ENCODE results near the gene ZNF540. TPM values are rescaled to one million over a fixed set of nuclear protein-coding genes. Genes with fewer than 3 reads are reported as not detected.

Gene ZNF540
- total and polyA plus RNA-seq, 2 experiments from 2014 or later, result 1.7 to 1.9 TPM

DNA sequence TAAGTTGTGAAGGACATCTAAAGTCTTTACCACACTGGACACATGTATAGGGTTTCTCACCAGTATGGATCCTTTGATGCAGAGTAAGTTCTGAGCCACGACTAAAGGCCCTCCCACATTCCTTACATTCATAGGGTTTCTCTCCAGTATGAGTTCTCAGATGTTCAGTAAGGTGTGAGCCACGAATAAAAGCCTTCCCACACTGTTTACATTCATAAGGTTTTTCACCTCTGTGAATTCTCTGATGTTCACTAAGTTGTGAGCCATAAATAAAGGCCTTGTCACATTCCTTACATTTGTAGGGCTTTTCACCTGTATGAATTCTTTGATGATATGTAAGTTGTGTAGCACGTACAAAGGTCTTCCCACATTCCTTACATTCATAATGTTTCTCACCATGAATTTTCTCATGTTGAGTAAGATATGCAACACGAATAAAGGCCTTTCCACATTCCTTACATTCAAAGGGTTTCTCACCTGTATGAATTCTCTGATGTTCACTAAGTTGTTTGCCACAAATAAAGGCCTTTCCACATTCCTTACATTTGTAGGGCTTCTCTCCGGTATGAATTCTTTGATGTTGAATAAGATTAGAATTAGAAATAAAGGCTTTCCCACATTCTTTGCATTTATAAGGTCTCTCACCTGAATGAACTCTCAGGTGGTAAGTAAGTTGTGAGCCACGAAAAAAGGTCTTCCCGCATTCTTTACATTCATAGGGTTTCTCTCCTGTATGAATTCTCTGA, 29.9 kb upstream of the ZNF540 start:
- no peak overlapping the region for H3K27ac ChIP-seq
- TF ChIP-seq, protein P1, sequence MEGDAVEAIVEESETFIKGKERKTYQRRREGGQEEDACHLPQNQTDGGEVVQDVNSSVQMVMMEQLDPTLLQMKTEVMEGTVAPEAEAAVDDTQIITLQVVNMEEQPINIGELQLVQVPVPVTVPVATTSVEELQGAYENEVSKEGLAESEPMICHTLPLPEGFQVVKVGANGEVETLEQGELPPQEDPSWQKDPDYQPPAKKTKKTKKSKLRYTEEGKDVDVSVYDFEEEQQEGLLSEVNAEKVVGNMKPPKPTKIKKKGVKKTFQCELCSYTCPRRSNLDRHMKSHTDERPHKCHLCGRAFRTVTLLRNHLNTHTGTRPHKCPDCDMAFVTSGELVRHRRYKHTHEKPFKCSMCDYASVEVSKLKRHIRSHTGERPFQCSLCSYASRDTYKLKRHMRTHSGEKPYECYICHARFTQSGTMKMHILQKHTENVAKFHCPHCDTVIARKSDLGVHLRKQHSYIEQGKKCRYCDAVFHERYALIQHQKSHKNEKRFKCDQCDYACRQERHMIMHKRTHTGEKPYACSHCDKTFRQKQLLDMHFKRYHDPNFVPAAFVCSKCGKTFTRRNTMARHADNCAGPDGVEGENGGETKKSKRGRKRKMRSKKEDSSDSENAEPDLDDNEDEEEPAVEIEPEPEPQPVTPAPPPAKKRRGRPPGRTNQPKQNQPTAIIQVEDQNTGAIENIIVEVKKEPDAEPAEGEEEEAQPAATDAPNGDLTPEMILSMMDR (IDR thresholded peaks at IDR 0.05; ENCODE audit: poor library complexity), result no peak
- TF ChIP-seq EZH2phosphoT487 (IDR thresholded peaks at IDR 0.05; ENCODE audit: low read depth, severe bottlenecking, unreplicated experiment) (no peak), EZH2 (IDR thresholded peaks at IDR 0.05; ENCODE audit: borderline replicate concordance) (no peak)
- peaks cover 21% of the 10 kb centered on the region for H3K36me3 ChIP-seq (replicated peaks; ENCODE audit: insufficient read depth, low read depth)
- H2AFZ ChIP-seq, result no peak overlapping the region
- WGBS (ENCODE audit: low lambda C conversion rate, missing lambda C conversion rate), result 94% methylated on average over 7 of the region's 7 CpGs
- H3K4me3 ChIP-seq, result no peak overlapping the region
- no peaks in the 10 kb centered on the region for H3K27me3 ChIP-seq
- no peaks in the 10 kb centered on the region for H3K79me2 ChIP-seq
- no peaks in the 10 kb centered on the region for H3K9me2 ChIP-seq (replicated peaks; ENCODE audit: insufficient read depth)
- peaks cover 68% of the 10 kb centered on the region for H3K9me3 ChIP-seq (ENCODE audit: low read depth)
- H4K20me1 ChIP-seq (ENCODE audit: insufficient read depth, poor library complexity, severe bottlenecking), result no peaks in the 10 kb centered on the region
- no peak overlapping the region for H3K4me2 ChIP-seq
- no peak for DNase-seq (ENCODE audit: low spot score)
- no peaks in the 10 kb centered on the region for H3K4me1 ChIP-seq (ENCODE audit: insufficient read depth)

DNA sequence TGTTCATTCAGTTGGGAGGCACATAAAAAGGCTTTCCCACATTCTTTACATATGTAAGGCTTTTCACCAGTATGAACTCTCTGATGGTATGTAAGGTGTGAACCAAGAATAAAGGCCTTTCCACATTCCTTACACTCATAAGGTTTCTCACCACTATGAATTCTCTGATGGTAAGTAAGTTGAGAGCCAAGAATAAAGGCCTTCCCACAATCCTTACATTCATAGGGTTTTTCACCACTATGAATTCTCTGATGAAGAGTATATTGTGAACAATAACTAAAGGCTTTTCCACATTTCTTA, 29.4 kb upstream of the ZNF540 start:
- peaks cover 21% of the 10 kb centered on the region for H3K36me3 ChIP-seq (replicated peaks; ENCODE audit: insufficient read depth, low read depth)
- TF ChIP-seq, protein P1 (IDR thresholded peaks at IDR 0.05; ENCODE audit: poor library complexity), result no peak
- TF ChIP-seq EZH2phosphoT487 (IDR thresholded peaks at IDR 0.05; ENCODE audit: low read depth, severe bottlenecking, unreplicated experiment) (no peak), EZH2 (IDR thresholded peaks at IDR 0.05; ENCODE audit: borderline replicate concordance) (no peak)
- no peaks in the 10 kb centered on the region for H3K4me1 ChIP-seq (ENCODE audit: insufficient read depth)
- peaks cover 70% of the 10 kb centered on the region for H3K9me3 ChIP-seq (ENCODE audit: low read depth)
- no peak overlapping the region for H3K27ac ChIP-seq
- H3K4me3 ChIP-seq, result no peak overlapping the region
- DNase-seq (ENCODE audit: low spot score), result no peak
- no peak overlapping the region for H2AFZ ChIP-seq
- H3K9me2 ChIP-seq (replicated peaks; ENCODE audit: insufficient read depth), result no peaks in the 10 kb centered on the region
- H4K20me1 ChIP-seq (ENCODE audit: insufficient read depth, poor library complexity, severe bottlenecking), result no peaks in the 10 kb centered on the region
- H3K27me3 ChIP-seq, result no peaks in the 10 kb centered on the region
- no peak overlapping the region for H3K4me2 ChIP-seq
- no peaks in the 10 kb centered on the region for H3K79me2 ChIP-seq

DNA sequence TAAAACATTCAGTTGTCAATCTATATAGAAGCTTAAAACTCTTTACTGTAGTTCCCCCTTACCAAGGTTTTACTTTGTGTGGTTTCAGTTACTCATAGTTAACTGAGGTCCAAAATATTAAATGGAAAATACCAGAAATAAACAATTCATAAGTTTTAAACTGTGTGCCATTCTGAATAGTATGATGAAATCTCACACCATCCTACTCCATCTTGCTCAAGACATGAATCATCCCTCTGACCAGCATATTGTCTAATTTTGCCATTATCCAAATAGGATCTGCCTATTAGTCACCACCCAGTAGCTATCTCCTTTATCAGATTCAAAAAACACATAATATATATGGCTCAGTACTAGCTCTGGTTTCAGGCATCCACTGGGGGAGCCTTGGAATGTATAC, 22.5 kb upstream of the ZNF540 start:
- Histone ChIP-seq H3K9me3 (ENCODE audit: low read depth) (peaks cover 43% of the 10 kb centered on the region), H3K36me3 (replicated peaks; ENCODE audit: insufficient read depth, low read depth) (peaks cover 3% of the 10 kb centered on the region)

More for the DNA sequence above, 22.5 kb upstream of the ZNF540 start:
- Histone ChIP-seq H3K4me3 (no peak overlapping the region), H3K9me2 (replicated peaks; ENCODE audit: insufficient read depth) (no peaks in the 10 kb centered on the region), H2AFZ (no peak overlapping the region), H3K4me1 (ENCODE audit: insufficient read depth) (no peaks in the 10 kb centered on the region), H3K27ac (no peak overlapping the region), H3K79me2 (no peaks in the 10 kb centered on the region), H3K27me3 (no peaks in the 10 kb centered on the region), H4K20me1 (ENCODE audit: insufficient read depth, poor library complexity, severe bottlenecking) (no peaks in the 10 kb centered on the region), H3K4me2 (no peak overlapping the region)
- DNase-seq (ENCODE audit: low spot score), result no peak
- TF ChIP-seq, protein P1 (IDR thresholded peaks at IDR 0.05; ENCODE audit: poor library complexity), result no peak
- no peak for TF ChIP-seq EZH2 (IDR thresholded peaks at IDR 0.05; ENCODE audit: borderline replicate concordance)
- TF ChIP-seq EZH2phosphoT487 (IDR thresholded peaks at IDR 0.05; ENCODE audit: low read depth, severe bottlenecking, unreplicated experiment), result no peak

Data from hepatocyte (in vitro differentiated cells).